ENCODE results near the gene PRPF6.

GRCh38 chr20:63978319-63979228 lies 2.4 kb upstream of the PRPF6 start:
- TF ChIP-seq RCOR1 (IDR thresholded peaks at IDR 0.05; ENCODE audit: low read depth, low read length) (no peak), MAFK (IDR thresholded peaks at IDR 0.05; ENCODE audit: partially characterized antibody) (no peak), EP300 (IDR thresholded peaks at IDR 0.05) (no peak), ZFP36 (IDR thresholded peaks at IDR 0.05; ENCODE audit: borderline replicate concordance, partially characterized antibody) (no peak), CTCF (IDR thresholded peaks at IDR 0.05) (no peak)
